Tibial nerve (tissue), 4 donors: ENCODE measurements around the gene ABTB1.

Source experiments
- CTCF ChIP-seq, 5 experiments: fragments of 200-600 bp in 3 of 5; fragments of 450-650 bp in 2 of 5; sonication (generic) in 3 of 5; IDR thresholded peaks; one replicate each; pipeline ENCODE4 v1.5.1; 2016 to 2019; ENCODE audit warnings: antibody characterized with exemption in 5 of 5, mild to moderate bottlenecking in 3 of 5, moderate library complexity in 2 of 5
- EP300 ChIP-seq, 2 donors: sonication (generic); formaldehyde crosslinking; IDR thresholded peaks; one replicate each; pipeline ENCODE4 v1.6.1; 2017; ENCODE audit warnings: antibody characterized with exemption in 2 of 2, mild to moderate bottlenecking in 1 of 2
- POLR2A ChIP-seq, 2 donors: fragments of 450-650 bp; IDR thresholded peaks; one replicate each; pipeline ENCODE4 v1.6.1; 2017; ENCODE audit warnings: antibody characterized with exemption in 2 of 2, mild to moderate bottlenecking in 2 of 2, moderate library complexity in 2 of 2

- no peak for TF ChIP-seq CTCF (IDR thresholded peaks at IDR 0.05)
- no peak for TF ChIP-seq POLR2A (IDR thresholded peaks at IDR 0.05)
- TF ChIP-seq EP300 (IDR thresholded peaks at IDR 0.05), result no peak
Observed at GRCh38 chr3:127718245-127718915, 45.6 kb downstream of the ABTB1 start.
